H1 (cell line): ENCODE measurements around the gene TSPAN32. TPM values are rescaled to one million over a fixed set of nuclear protein-coding genes. Genes with fewer than 3 reads are reported as not detected.

ENCODE experiments used
- CTCF ChIA-PET: fragments of 300-600 bp; sonication (Branson Sonifier 250); formaldehyde crosslinking; loops from one replicate; lab custom pipeline; 2021; ENCODE audit not compliant: partially characterized antibody; lab: Charles Lee
- POLR2A ChIA-PET: fragments of 300-600 bp; sonication (Branson Sonifier 250); formaldehyde crosslinking; loops from one replicate; lab custom pipeline; 2021; ENCODE audit warnings: inconsistent platforms; ENCODE audit not compliant: partially characterized antibody; lab: Charles Lee
- DNase-seq, 2 experiments: peaks; one replicate each; pipeline versions ENCODE4 v3.0.0 to v3.0.0-alpha.2; 2010 to 2022; ENCODE audit warnings: low spot score in 2 of 2, low read depth in 1 of 2, mixed read lengths in 1 of 2
- FAIRE-seq: peaks from 2 replicates; lab custom pipeline; 2011; peaks lifted over from hg19 to GRCh38; lab: Jason Lieb, UNC
- H2AFZ ChIP-seq: 2 replicates; pipeline ENCODE4 v1.8.1; 2012; ENCODE audit warnings: low read length, inconsistent platforms
- H2AK5ac ChIP-seq: 2 replicates; pipeline ENCODE4 v1.6.1; 2013; ENCODE audit warnings: low read depth, low read length
- H2BK120ac ChIP-seq: replicated peaks from 2 replicates; pipeline ENCODE3; 2013; ENCODE audit warnings: low read depth, low read length, inconsistent platforms
- H2BK12ac ChIP-seq: 2 replicates; pipeline ENCODE4 v1.6.1; 2013; ENCODE audit warnings: low read depth, low read length
- H2BK15ac ChIP-seq: 2 replicates; pipeline ENCODE4 v1.6.1; 2013; ENCODE audit warnings: low read length
- H2BK20ac ChIP-seq: 2 replicates; pipeline ENCODE4 v1.6.1; 2013; ENCODE audit warnings: low read length
- H2BK5ac ChIP-seq: 2 replicates; pipeline ENCODE4 v1.6.1; 2013; ENCODE audit warnings: low read depth, low read length
- H3K14ac ChIP-seq: 2 replicates; pipeline ENCODE4 v1.6.1; 2013; ENCODE audit warnings: inconsistent platforms; ENCODE audit not compliant: insufficient read length
- H3K18ac ChIP-seq: 2 replicates; pipeline ENCODE4 v1.6.1; 2013; ENCODE audit warnings: low read length; ENCODE audit errors: extremely low read depth
- H3K23ac ChIP-seq: 2 replicates; pipeline ENCODE4 v1.6.1; 2013; ENCODE audit warnings: inconsistent platforms; ENCODE audit not compliant: insufficient read length
- H3K23me2 ChIP-seq: 2 replicates; pipeline ENCODE4 v1.6.1; 2013; ENCODE audit warnings: low read depth, low read length
- H3K27ac ChIP-seq: 2 replicates; pipeline ENCODE4 v1.6.1; 2011; ENCODE audit warnings: low read depth, low read length, inconsistent platforms
- H3K27me3 ChIP-seq, 4 experiments: replicated peaks in 1 of 4; 1 replicate in 1 of 4; 2 replicates in 3 of 4; pipeline versions ENCODE4 v1.6.1 to v1.8.1; 2011 to 2013; ENCODE audit warnings: low read length in 3 of 4, mild to moderate bottlenecking in 3 of 4, inconsistent platforms in 2 of 4, mixed read lengths in 2 of 4, moderate library complexity in 1 of 4; ENCODE audit not compliant: control insufficient read depth in 3 of 4, insufficient read depth in 3 of 4; ENCODE audit errors: extremely low read depth in 1 of 4
- H3K36me3 ChIP-seq, 4 experiments: 2 replicates each; pipeline versions ENCODE4 v1.6.1 to v1.8.1; 2011 to 2013; ENCODE audit warnings: mild to moderate bottlenecking in 4 of 4, low read length in 3 of 4, moderate library complexity in 2 of 4, control low read depth in 1 of 4, inconsistent platforms in 1 of 4; ENCODE audit not compliant: insufficient read depth in 4 of 4, control insufficient read depth in 2 of 4
- H3K4ac ChIP-seq: replicated peaks from 2 replicates; pipeline ENCODE3; 2013; ENCODE audit warnings: low read length, low read depth, mixed read lengths, inconsistent platforms; ENCODE audit not compliant: insufficient read length
- H3K4me1 ChIP-seq, 4 experiments: replicated peaks in 1 of 4; 1 replicate in 1 of 4; 2 replicates in 3 of 4; pipeline versions ENCODE4 v1.6.1 to v1.8.1; 2011 to 2013; ENCODE audit warnings: low read length in 3 of 4, inconsistent platforms in 2 of 4, mixed read lengths in 1 of 4; ENCODE audit not compliant: insufficient read depth in 4 of 4, control insufficient read depth in 3 of 4
- H3K4me2 ChIP-seq, 2 experiments: 2 replicates each; pipeline versions ENCODE4 v1.6.1 to v1.8.1; 2011 to 2013; ENCODE audit warnings: low read depth in 2 of 2, low read length in 2 of 2, control low read depth in 1 of 2, inconsistent platforms in 1 of 2, mild to moderate bottlenecking in 1 of 2; ENCODE audit not compliant: insufficient read depth in 1 of 2
- H3K4me3 ChIP-seq, 4 experiments: fragments of 200-600, 300-600 bp in 1 of 4; sonication (generic), shearing (Covaris generic), sonication (Bioruptor Twin) in 1 of 4; 2 replicates each; pipeline versions ENCODE4 v1.5.1 to v1.8.1; 2011 to 2016; ENCODE audit warnings: low read length in 4 of 4, low read depth in 3 of 4, control low read depth in 2 of 4, inconsistent platforms in 2 of 4, mild to moderate bottlenecking in 2 of 4, mixed read lengths in 1 of 4, moderate library complexity in 1 of 4; ENCODE audit not compliant: insufficient read depth in 2 of 4; ENCODE audit errors: extremely low read depth in 1 of 4
- H3K56ac ChIP-seq: replicated peaks from 2 replicates; pipeline ENCODE3; 2013; ENCODE audit warnings: low read depth, mild to moderate bottlenecking, mixed read lengths, low read length, inconsistent platforms; ENCODE audit not compliant: insufficient read length
- H3K79me1 ChIP-seq: 2 replicates; pipeline ENCODE4 v1.6.1; 2013; ENCODE audit warnings: low read depth, low read length, control low read depth
- H3K79me2 ChIP-seq, 2 experiments: 2 replicates each; pipeline versions ENCODE4 v1.6.1 to v1.8.1; 2012 to 2013; ENCODE audit warnings: low read length in 2 of 2, mild to moderate bottlenecking in 2 of 2, inconsistent platforms in 1 of 2; ENCODE audit not compliant: insufficient read depth in 2 of 2, control insufficient read depth in 1 of 2
- H3K9ac ChIP-seq, 4 experiments: replicated peaks in 1 of 4; 1 replicate in 1 of 4; 2 replicates in 3 of 4; pipeline versions ENCODE4 v1.6.1 to v1.8.1; 2011 to 2013; ENCODE audit warnings: low read depth in 3 of 4, low read length in 3 of 4, control low read depth in 2 of 4, mild to moderate bottlenecking in 2 of 4, moderate library complexity in 2 of 4, inconsistent platforms in 1 of 4; ENCODE audit errors: extremely low read depth in 1 of 4
- H3K9me3 ChIP-seq, 2 experiments: 2 replicates each; pipeline versions ENCODE4 v1.6.1 to v1.8.1; 2012 to 2013; ENCODE audit warnings: mild to moderate bottlenecking in 2 of 2, moderate library complexity in 2 of 2, control low read depth in 1 of 2, inconsistent platforms in 1 of 2, low read depth in 1 of 2, low read length in 1 of 2, mixed read lengths in 1 of 2; ENCODE audit not compliant: insufficient read depth in 2 of 2
- H4K20me1 ChIP-seq, 2 experiments: replicated peaks in 1 of 2; 2 replicates each; pipeline versions ENCODE3 to v1.8.1; 2011 to 2013; ENCODE audit warnings: inconsistent platforms in 2 of 2, low read length in 2 of 2, mild to moderate bottlenecking in 1 of 2; ENCODE audit not compliant: insufficient read depth in 2 of 2, control insufficient read depth in 1 of 2
- H4K5ac ChIP-seq: 2 replicates; pipeline ENCODE4 v1.6.1; 2013; ENCODE audit warnings: low read length, low read depth, mixed read lengths, inconsistent platforms; ENCODE audit not compliant: insufficient read length
- H4K8ac ChIP-seq: 2 replicates; pipeline ENCODE4 v1.8.0; 2013; ENCODE audit warnings: mild to moderate bottlenecking, moderate library complexity, low read length, inconsistent platforms; ENCODE audit not compliant: insufficient read depth; ENCODE audit errors: extremely low read depth
- H4K91ac ChIP-seq: replicated peaks from 2 replicates; pipeline ENCODE3; 2013; ENCODE audit warnings: low read length, mixed read lengths, inconsistent platforms; ENCODE audit not compliant: insufficient read length
- BACH1 ChIP-seq: IDR thresholded peaks from 2 replicates; pipeline ENCODE4 v1.6.1; 2012; ENCODE audit warnings: low read length, improper control_type of control experiment
- MAX ChIP-seq: IDR thresholded peaks from 2 replicates; pipeline ENCODE4 v1.6.1; 2012; ENCODE audit warnings: inconsistent platforms
- NRF1 ChIP-seq: IDR thresholded peaks from 2 replicates; pipeline ENCODE4 v1.6.1; 2011; ENCODE audit warnings: mild to moderate bottlenecking, low read depth, low read length, improper control_type of control experiment
- TAF1 ChIP-seq: IDR thresholded peaks from 2 replicates; pipeline ENCODE4 v1.6.1; 2011; ENCODE audit warnings: mild to moderate bottlenecking, low read depth, low read length
- WGBS, 2 experiments: shearing (Covaris generic) in 1 of 2; methylation state at CpG; one replicate each; pipeline versions ENCODE4 v1.1.6 to v1.1.7; 2013 to 2015; ENCODE audit warnings: low lambda C conversion rate in 2 of 2, mixed read lengths in 2 of 2, inconsistent platforms in 1 of 2, low coverage in 1 of 2, missing lambda C conversion rate in 1 of 2; ENCODE audit not compliant: insufficient replicate concordance in 2 of 2, insufficient coverage in 1 of 2, insufficient read length in 1 of 2; ENCODE audit errors: extremely low coverage in 1 of 2, missing lambda C conversion rate in 1 of 2; 5-methylcytosine and 5-hydroxymethylcytosine counted together
- polyA plus RNA-seq, 7 experiments: library from polyadenylated mRNA; depleted of rRNA in 3 of 7; stranded (reverse) in 5 of 7; unstranded in 2 of 7; fragments of >200 nt in 5 of 7; fragments of 200-250 nt in 2 of 7; gene quantifications; 1 replicate in 5 of 7; 2 replicates in 1 of 7; 4 replicates in 1 of 7; pipeline versions ENCODE4 v1.2.1 to v1.2.3, GENCODE V29; 2011 to 2013; ENCODE audit warnings: missing spikeins in 2 of 7, mixed read lengths in 2 of 7
- total RNA-seq: library from RNA; stranded (reverse); fragmentation: NEBNext Ultra II Directional; extraction: Animal tissue kit (Norgen Biotek cat#: 25700); gene quantifications from 2 replicates; pipeline ENCODE4 v1.2.1, GENCODE V29; 2021

The TSPAN32 gene
- total and polyA plus RNA-seq, 2 of the 8 experiments (the other 6 are each of a cell fraction or from before 2014, with no cell fraction given): not detected

GRCh38 chr11:2358754-2359442 lies 57.1 kb downstream of the TSPAN32 start:
- no peak overlapping the region for H3K4me2 ChIP-seq
- no peaks in the 10 kb centered on the region for H4K20me1 ChIP-seq
- no peak for DNase-seq
- no peak overlapping the region for H3K4ac ChIP-seq
- H3K23ac ChIP-seq: no peak overlapping the region
- H3K9me3 ChIP-seq: peaks cover 5 to 17% of the 10 kb centered on the region in 2 experiments; a peak in 2 of 4 replicates
- no peak overlapping the region for H2AK5ac ChIP-seq
- H3K14ac ChIP-seq: no peak overlapping the region
- TF ChIP-seq NRF1 (no peak), BACH1 (no peak), TAF1 (no peak), MAX (no peak)
- H3K27me3 ChIP-seq: no peaks in the 10 kb centered on the region
- no peak overlapping the region for H2BK5ac ChIP-seq
- H2BK15ac ChIP-seq: no peak overlapping the region
- H3K79me1 ChIP-seq: no peaks in the 10 kb centered on the region
- no peaks in the 10 kb centered on the region for H3K36me3 ChIP-seq
- H2AFZ ChIP-seq: no peak overlapping the region
- H3K4me3 ChIP-seq: no peak overlapping the region
- ChIA-PET POLR2A (interaction anchor here (1.5 kb wide), 1 partner anchor 19 kb away, joined by 8 read pairs; the partner anchor contains the start of gene CD81), CTCF (interaction anchor here (0.5 to 1.7 kb wide), 4 partner anchors 45 to 1012 kb away, joined by 3 to 10 read pairs (median 3); no protein-coding TSS in a partner anchor)
- H3K56ac ChIP-seq: no peak overlapping the region
- no peak overlapping the region for H3K18ac ChIP-seq
- H2BK12ac ChIP-seq: no peak overlapping the region
- no peak overlapping the region for H4K5ac ChIP-seq
- no peak for FAIRE-seq
- H2BK20ac ChIP-seq: no peak overlapping the region
- H2BK120ac ChIP-seq: no peak overlapping the region
- no peak overlapping the region for H4K91ac ChIP-seq
- no peaks in the 10 kb centered on the region for H3K4me1 ChIP-seq
- H4K8ac ChIP-seq: no peak overlapping the region
- no peak overlapping the region for H3K9ac ChIP-seq
- WGBS, 2 experiments: 84% methylated on average over 10 of the region's 11 CpGs; no CpG with 5 or more reads in 1 of the 2 experiments
- no peak overlapping the region for H3K27ac ChIP-seq
- no peaks in the 10 kb centered on the region for H3K79me2 ChIP-seq
- H3K23me2 ChIP-seq: no peaks in the 10 kb centered on the region
